GM13977 (cell line): ENCODE results near the gene MAP3K14.
"Not testable (repeated sequence)": the region's sequence is repeated elsewhere in the genome, so short reads cannot be mapped to it uniquely, and the experiment has no call there.

ENCODE experiments used
- DNase-seq: peaks from one replicate; pipeline ENCODE4 v3.0.0; 2012; ENCODE audit warnings: low spot score
- CTCF ChIP-seq: IDR thresholded peaks from 2 replicates; pipeline ENCODE4 v1.5.1; 2012; ENCODE audit warnings: mild to moderate bottlenecking, control low read depth; ENCODE audit not compliant: insufficient read depth; ENCODE audit errors: extremely low read depth, missing control alignments
- in situ Hi-C: fragments of 300-500 bp; cut with MboI; formaldehyde crosslinking; loops from one replicate; pipeline ENCODE4 v1.12.0; 2022; ENCODE audit warnings: low sequenced_read_pairs, low pct_unique_long_range_greater_than_20kb, mixed read lengths, inconsistent platforms; ENCODE audit not compliant: unreplicated experiment

MAP3K14 gene

DNA sequence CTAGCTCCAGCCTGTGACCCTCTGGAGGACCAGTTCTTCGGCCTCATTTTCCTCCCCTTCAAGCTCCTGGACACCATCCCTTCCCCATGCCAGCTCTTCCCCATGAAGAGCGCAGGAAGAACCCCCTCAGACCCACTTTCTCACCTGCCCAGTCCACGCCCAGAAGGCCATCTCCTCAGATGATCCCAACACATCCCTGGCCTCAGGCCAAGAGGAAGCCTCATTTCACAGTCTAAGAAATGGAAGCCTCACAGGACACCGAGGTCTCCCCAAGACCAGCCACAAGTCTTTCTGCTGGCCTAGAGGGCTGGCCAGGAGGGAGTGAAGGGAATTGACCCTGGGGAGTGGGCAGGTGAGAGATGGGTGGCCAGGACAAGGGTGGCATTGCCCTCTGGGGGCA, 62.9 kb downstream of the MAP3K14 start:
- no peak for DNase-seq
- TF ChIP-seq CTCF = no peak
- in situ Hi-C loops = no loop called here

DNA sequence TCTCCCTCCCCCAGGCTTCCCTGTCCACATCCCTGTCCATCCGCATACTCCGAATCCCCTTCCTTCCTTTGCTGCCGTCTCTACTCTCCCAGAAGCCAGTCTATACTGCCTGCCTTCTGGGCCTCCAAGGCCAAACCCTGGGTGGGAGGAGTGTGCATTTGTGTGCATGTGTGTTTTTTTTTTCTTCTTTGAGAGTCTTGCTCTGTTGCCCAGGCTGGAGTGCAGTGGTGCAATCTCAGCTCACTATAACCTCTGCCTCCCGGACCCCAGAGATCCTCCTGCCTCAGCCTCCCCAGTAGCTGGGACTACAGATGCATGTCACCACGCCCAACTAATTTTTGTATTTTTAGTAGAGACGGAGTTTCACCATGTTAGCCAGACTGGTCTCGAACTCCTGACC, 63.6 kb downstream of the MAP3K14 start:
- in situ Hi-C loops, DNase-seq: not testable (repeated sequence)

GRCh38 chr17:45251931-45252330, 64.9 kb downstream of the MAP3K14 start:
- in situ Hi-C loops = no loop called here
- no peak for DNase-seq

DNA sequence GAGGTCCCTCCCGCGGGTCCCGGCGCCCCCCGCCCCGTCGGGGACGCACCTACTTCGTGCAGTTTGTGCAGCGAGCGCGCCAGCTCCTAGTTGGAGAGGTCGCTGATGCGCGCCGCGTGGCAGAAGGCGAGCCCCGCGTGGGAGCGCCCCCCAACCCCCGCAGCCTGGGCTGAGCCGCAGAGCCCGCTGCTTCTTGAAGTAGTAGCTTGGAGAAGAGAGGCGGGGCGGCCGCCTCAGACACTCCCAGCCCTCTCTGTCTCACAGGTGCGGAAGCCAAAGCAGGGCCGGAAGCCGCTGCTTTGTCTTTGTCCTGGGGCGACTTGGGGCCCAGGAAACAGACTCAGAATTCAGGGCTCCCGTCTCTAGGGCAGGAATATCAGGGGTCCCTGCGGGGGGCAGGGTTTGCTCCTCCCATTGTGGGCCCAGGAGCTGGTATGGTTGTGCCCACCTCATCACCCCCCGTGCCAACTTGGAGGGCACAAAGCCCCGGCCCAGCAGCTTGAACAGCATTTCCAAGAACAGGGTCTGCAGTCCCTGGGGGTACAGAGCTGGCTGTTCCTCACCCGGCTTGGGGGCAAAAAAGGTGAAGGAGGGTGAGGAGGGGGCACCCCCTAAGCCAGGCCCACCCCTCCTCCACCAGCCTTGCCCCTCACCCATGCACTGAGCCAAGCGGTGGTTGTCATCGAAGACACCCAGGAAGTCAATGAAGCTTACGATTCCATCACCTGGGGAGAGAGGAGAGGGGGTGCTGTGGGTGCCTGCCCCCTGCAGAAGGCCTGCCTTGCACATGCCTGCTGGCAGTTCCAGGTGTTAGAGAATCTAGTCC, 68.5 kb downstream of the MAP3K14 start:
- peak; percentile 92 for DNase-seq
- in situ Hi-C loops = no loop called here
- no peak for TF ChIP-seq CTCF

More at GRCh38 chr17:45251931-45252330, 64.9 kb downstream of the MAP3K14 start:
- TF ChIP-seq CTCF = no peak

- peak; percentile 100 for DNase-seq
- in situ Hi-C loops = no loop called here
- no peak for TF ChIP-seq CTCF
Measured at GRCh38 chr17:45247429-45248131, 69.2 kb downstream of the MAP3K14 start.

GRCh38 chr17:45246861-45247428, 69.9 kb downstream of the MAP3K14 start:
- in situ Hi-C loops = no loop called here
- TF ChIP-seq CTCF = peak; percentile 35
- DNase-seq = peak; percentile 74

GRCh38 chr17:45246338-45246737, 70.5 kb downstream of the MAP3K14 start:
- in situ Hi-C loops = no loop called here
- DNase-seq = no peak
- no peak for TF ChIP-seq CTCF
